KBM-7 (cell line): ENCODE measurements around the gene TCAP.

Source experiments
- DNase-seq: peaks from one replicate; pipeline ENCODE4 v3.0.0-alpha.2; 2015
- in situ Hi-C: fragments of 300-500 bp; cut with MboI; formaldehyde crosslinking; loops from 2 replicates; pipeline ENCODE4 v1.14.3; 2020; ENCODE audit warnings: low sequenced_read_pairs, low pct_unique_long_range_greater_than_20kb, mixed read lengths

The TCAP gene

DNA sequence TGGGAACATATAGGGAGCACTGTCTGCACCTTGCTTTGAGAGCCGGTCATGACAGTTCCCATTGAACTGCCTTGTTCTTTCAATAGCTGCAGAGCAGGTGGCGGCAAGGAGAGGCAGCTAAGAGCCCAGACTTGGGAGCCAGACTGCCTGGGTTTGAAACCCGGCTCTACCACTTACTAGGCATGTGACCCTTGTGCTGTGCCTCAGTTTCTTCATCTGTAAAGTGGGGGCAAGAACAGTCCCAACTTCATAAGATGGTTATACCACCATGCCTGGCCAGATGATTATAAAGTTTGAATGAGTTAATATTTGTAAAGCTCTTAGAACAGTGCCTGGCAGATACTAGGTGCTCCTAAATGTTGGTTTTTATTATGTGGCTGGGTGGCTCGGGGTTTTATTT lies 49.1 kb downstream of the TCAP start:
- no peak for DNase-seq
- in situ Hi-C loops = no loop called here

DNA sequence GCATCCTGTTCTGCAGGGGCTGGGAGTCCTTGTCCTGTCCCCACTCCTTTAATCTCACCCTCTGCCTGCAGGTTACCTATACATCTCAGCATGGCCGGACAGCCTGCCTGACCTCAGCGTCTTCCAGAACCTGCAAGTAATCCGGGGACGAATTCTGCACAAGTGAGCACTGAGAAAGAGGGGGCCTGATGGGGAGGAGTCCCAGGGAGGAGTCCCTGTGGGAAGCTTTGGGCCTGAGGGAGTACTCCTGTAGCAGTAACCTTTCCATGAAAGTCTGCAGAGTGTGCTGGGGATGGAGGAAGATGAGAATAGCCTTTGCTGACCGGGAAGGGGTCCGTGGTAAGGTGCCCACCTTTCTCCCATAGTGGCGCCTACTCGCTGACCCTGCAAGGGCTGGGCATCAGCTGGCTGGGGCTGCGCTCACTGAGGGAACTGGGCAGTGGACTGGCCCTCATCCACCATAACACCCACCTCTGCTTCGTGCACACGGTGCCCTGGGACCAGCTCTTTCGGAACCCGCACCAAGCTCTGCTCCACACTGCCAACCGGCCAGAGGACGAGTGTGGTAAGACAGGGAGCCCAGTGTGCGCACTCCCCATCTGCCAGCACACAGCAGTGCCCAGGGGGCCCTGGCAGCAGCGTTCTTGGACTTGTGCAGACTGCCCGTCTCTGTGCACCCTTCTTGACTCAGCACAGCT lies 50.4 kb downstream of the TCAP start:
- in situ Hi-C loops = no loop called here
- DNase-seq = no peak
